Spinal cord (tissue), 10 donors: ENCODE measurements around the gene PARP11. TPM values are rescaled to one million over a fixed set of nuclear protein-coding genes. Genes with fewer than 3 reads are reported as not detected.

Experiments used
- DNase-seq, 6 donors: peaks; one replicate each; pipeline versions ENCODE4 v3.0.0 to v3.0.0-alpha.2; 2013 to 2015; ENCODE audit warnings: low spot score in 6 of 6, low read depth in 4 of 6
- H3K27ac ChIP-seq: one replicate; pipeline ENCODE4 v1.5.1; 2013; ENCODE audit warnings: low read depth, low read length, control low read depth
- H3K27me3 ChIP-seq: one replicate; pipeline ENCODE4 v1.6.1; 2013; ENCODE audit warnings: low read length; ENCODE audit not compliant: control insufficient read depth, insufficient read depth
- H3K36me3 ChIP-seq: one replicate; pipeline ENCODE4 v1.6.1; 2013; ENCODE audit warnings: low read length; ENCODE audit not compliant: control insufficient read depth, insufficient read depth
- H3K4me1 ChIP-seq: one replicate; pipeline ENCODE4 v1.6.1; 2013; ENCODE audit warnings: low read length; ENCODE audit not compliant: control insufficient read depth, insufficient read depth
- H3K4me3 ChIP-seq: one replicate; pipeline ENCODE4 v1.5.1; 2013; ENCODE audit warnings: low read depth, low read length, control low read depth
- H3K9me3 ChIP-seq: one replicate; pipeline ENCODE4 v1.6.1; 2013; ENCODE audit warnings: low read length; ENCODE audit not compliant: control insufficient read depth, insufficient read depth
- WGBS: methylation state at CpG from one replicate; pipeline ENCODE4 v1.1.5; 2013; ENCODE audit warnings: missing lambda C conversion rate; ENCODE audit not compliant: insufficient coverage; 5-methylcytosine and 5-hydroxymethylcytosine counted together
- long read RNA-seq, 4 donors: transcript quantifications; one replicate each; lab custom pipeline, GENCODE V29; 2026
- polyA plus RNA-seq, 2 donors: library from polyadenylated mRNA; unstranded; fragments of 120-200 nt; gene quantifications; one replicate each; pipeline ENCODE4 v1.2.1, GENCODE V29; 2013; ENCODE audit not compliant: insufficient read length in 2 of 2
- total RNA-seq, 2 donors: library from RNA; depleted of rRNA in 1 of 2; stranded (reverse); fragments of 120-200 nt in 1 of 2; fragments of >200 nt in 1 of 2; gene quantifications; one replicate each; pipeline versions ENCODE4 v1.2.3 to v1.2.4, GENCODE V29; 2013 to 2014
- donor health status: healthy.

PARP11 gene
- total RNA-seq (10 to 100 TPM in 1 of 2 donors, 1 to 10 TPM in 1; 9.6 to 12.0 TPM), polyA plus RNA-seq (10 to 100 TPM; 10.1 to 11.2 TPM)
- long read RNA-seq, donor 1, full-length matches to known transcripts: 4 of 4 reads
- long read RNA-seq, donor 1, partial matches to known transcripts: 0 of 4 reads
- long read RNA-seq, donor 1, other reads (novel, unspliced or antisense): 0 of 4 reads
- long read RNA-seq, donor 2: 0 reads
- long read RNA-seq, donor 3, full-length matches to known transcripts: 5 of 5 reads
- long read RNA-seq, donor 3, partial matches to known transcripts: 0 of 5 reads
- long read RNA-seq, donor 3, other reads (novel, unspliced or antisense): 0 of 5 reads
- long read RNA-seq, donor 4, full-length matches to known transcripts: 2 of 2 reads
- long read RNA-seq, donor 4, partial matches to known transcripts: 0 of 2 reads
- long read RNA-seq, donor 4, other reads (novel, unspliced or antisense): 0 of 2 reads

DNA sequence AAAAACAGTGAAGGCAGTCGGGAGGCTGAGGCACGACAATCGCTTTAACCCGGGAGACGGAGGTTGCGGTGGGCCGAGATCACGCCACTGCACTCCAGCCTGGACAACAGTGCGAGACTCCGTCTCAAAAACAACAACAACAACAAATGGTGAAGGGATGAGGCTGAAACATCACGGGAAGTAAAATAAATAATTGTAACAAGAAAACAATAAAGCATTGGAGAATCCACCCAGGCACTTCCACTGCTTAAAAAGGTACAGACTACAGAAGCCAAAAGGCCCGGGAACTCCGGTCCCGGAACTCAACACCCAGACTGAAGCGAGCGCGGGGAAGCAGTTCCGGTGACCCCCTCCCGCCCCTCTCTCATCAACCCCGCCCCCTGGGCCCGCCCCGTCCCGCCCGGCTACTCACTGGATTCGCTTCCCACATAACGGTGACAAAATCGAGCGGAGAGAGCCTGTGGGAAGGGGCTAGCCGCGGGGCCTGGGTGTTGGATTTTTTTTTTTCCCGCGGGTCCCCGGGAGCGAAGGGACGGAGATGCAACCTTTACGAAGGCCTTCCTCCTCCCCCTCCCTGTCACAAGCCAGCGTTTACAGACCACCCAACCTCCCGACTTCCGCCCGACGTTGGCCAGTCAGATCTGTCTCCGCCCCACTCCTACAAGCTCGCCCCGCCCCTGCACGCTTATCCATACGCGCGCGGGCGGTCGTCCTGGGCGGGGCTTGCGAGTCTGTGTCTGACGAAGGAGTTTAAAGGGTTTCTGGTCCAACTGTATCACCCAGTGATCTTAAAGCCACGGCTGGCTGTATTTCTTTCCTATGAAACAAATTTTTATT lies at the start of gene PARP11:
Gene PARP11, minus strand, starts transcription at position 600 of the 837 bp plus-strand sequence. Its CDS starts 170 bp downstream, at position 430.
- peak within 1 kb of the TSS; percentile 85 for H3K4me3 ChIP-seq
- no peaks in the 10 kb centered on the region for H3K9me3 ChIP-seq
- DNase-seq: peak; percentile 91 to 99 (median 96)
- H3K36me3 ChIP-seq: no peaks in the 10 kb centered on the region
- no peaks in the 10 kb centered on the region for H3K4me1 ChIP-seq
- H3K27ac ChIP-seq: peak within 1 kb of the TSS; percentile 99
- 0% methylated on average over 30 of the region's 55 CpGs for WGBS
- H3K27me3 ChIP-seq: no peaks in the 10 kb centered on the region

DNA sequence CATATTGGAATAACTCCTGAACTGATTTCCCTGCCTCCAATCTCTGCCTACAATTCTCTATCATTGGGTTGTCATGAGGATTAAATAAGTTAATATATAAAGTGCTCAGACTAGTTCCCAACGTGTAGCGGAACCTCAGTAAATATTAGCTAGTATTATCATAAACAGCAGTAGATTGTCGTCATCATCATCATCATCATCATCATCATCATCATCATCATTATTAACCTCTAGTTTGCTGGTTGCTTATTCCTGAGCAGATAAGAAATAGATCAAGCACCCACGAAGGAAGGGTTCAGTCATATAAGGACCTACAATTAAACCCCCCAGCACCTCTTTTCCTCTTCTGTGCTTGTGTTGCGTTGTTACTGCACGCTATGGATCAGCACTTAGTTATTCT lies 48.8 kb upstream of the PARP11 start:
- 83% methylated on average over 3 of the region's 6 CpGs for WGBS
- Histone ChIP-seq H3K36me3 (no peaks in the 10 kb centered on the region), H3K27ac (no peak overlapping the region), H3K4me1 (peaks cover 29% of the 10 kb centered on the region), H3K27me3 (no peaks in the 10 kb centered on the region), H3K9me3 (no peaks in the 10 kb centered on the region), H3K4me3 (no peak overlapping the region)
- DNase-seq: no peak

GRCh38 chr12:3921526-3921925 lies 48.3 kb upstream of the PARP11 start:
- Histone ChIP-seq H3K9me3 (no peaks in the 10 kb centered on the region), H3K4me1 (peaks cover 29% of the 10 kb centered on the region), H3K4me3 (no peak overlapping the region), H3K27me3 (no peaks in the 10 kb centered on the region), H3K36me3 (no peaks in the 10 kb centered on the region), H3K27ac (no peak overlapping the region)
- 68% methylated on average over 2 of the region's 3 CpGs for WGBS
- no peak for DNase-seq

- H3K9me3 ChIP-seq: no peaks in the 10 kb centered on the region
- no peaks in the 10 kb centered on the region for H3K27me3 ChIP-seq
- no peak overlapping the region for H3K27ac ChIP-seq
- H3K36me3 ChIP-seq: no peaks in the 10 kb centered on the region
- no peak for DNase-seq
- no peak overlapping the region for H3K4me3 ChIP-seq
- 26% methylated on average over 7 of the region's 7 CpGs for WGBS
- H3K4me1 ChIP-seq: peaks cover 29% of the 10 kb centered on the region
These were observed 47.9 kb upstream of the PARP11 start for GRCh38 chr12:3921151-3921471.

DNA sequence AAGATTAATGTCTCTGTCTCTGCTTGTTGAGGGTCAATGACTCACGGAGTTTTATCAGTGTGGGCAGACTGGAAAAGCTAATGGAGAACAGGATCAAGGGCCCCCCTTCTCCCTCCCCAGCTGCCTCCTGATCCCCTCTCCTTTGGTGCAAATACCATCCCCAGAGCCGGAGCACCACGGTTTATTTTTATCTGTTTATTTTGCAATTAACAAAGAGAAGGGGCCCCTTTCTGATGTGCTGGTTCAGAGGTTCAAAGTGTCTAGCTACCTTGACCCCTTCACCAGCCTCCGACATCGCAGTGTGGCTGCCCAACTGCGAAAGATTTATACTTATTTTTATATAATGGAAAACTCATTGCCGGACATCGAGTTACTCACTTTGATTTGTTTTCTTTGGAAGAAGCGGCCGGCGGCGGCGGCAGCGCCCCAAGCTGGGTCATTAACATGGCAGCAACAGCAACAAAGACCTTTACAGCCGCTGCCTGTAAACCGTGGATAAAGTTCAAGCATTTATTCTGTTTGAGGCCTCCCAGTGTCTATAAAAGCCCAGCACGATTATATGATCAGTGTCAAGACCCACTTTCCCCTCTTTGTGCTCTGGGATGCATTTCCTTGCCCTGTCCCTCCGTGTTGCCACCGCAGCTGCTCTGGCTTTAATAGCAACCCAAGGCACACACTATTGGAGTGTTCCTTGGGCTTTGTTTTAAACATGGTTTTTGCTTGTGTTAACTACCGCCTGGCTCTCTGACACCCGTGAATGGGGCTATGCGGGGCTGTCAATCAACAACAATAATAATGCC lies 47.4 kb upstream of the PARP11 start:
- peaks cover 29% of the 10 kb centered on the region for H3K4me1 ChIP-seq
- H3K9me3 ChIP-seq: no peaks in the 10 kb centered on the region
- no peak overlapping the region for H3K27ac ChIP-seq
- 6% methylated on average over 11 of the region's 22 CpGs for WGBS
- H3K27me3 ChIP-seq: no peaks in the 10 kb centered on the region
- DNase-seq: peak in 2 of 6 donors; percentile 75 to 85
- H3K36me3 ChIP-seq: no peaks in the 10 kb centered on the region
- H3K4me3 ChIP-seq: no peak overlapping the region

DNA sequence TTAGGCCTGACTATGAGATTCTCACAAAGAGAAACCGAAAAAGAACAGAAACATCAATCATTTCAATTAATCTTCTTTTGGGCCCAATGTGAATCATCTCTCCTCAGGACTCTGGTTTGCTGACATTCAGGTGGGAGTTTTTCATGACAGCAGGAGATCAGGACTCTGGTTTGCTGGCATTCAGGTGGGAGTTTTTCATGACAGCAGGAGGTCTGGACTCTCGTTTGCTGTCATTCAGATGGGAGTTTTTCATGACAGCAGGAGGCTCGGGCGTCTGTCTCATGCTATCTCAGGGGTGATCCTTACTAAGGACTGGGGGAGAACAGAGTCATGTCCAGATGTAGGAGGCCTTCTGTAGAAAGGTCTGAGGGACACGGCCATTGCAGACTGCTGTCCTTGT lies 40.1 kb upstream of the PARP11 start:
- 67% methylated on average over 3 of the region's 5 CpGs for WGBS
- Histone ChIP-seq H3K9me3 (no peaks in the 10 kb centered on the region), H3K36me3 (no peaks in the 10 kb centered on the region), H3K27ac (no peak overlapping the region), H3K4me1 (no peaks in the 10 kb centered on the region), H3K27me3 (no peaks in the 10 kb centered on the region), H3K4me3 (no peak overlapping the region)
- DNase-seq: no peak

DNA sequence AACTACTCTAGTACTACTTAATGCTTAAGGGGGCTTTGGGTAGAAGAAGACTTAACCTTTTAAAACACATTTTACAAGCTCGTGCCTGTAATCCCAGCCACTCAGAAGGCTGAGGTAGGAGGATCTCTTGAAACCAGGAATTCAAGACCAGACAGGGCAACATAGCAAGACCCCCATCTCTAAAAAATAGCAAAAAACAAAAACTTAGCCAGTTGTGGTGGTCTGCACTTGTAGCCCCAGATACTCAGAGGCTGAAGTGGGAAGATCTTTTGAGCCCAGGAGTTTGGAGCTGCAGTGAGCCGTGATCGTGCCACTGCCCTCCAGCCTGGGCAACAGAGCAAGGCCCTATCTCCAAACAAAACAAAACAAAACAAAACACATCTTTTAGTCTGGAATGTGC lies 39.7 kb upstream of the PARP11 start:
- Histone ChIP-seq H3K27me3 (no peaks in the 10 kb centered on the region), H3K9me3 (no peaks in the 10 kb centered on the region), H3K4me1 (no peaks in the 10 kb centered on the region), H3K4me3 (no peak overlapping the region), H3K27ac (no peak overlapping the region), H3K36me3 (no peaks in the 10 kb centered on the region)
- 94% methylated on average over 2 of the region's 3 CpGs for WGBS
- DNase-seq: no peak

- no peaks in the 10 kb centered on the region for H3K9me3 ChIP-seq
- no peak for DNase-seq
- WGBS: no CpG with 5 or more reads among the region's 1 CpG
These were observed 38.2 kb upstream of the PARP11 start for GRCh38 chr12:3911409-3911808.

GRCh38 chr12:3905664-3906063 lies 32.5 kb upstream of the PARP11 start:
- no peak for DNase-seq
- Histone ChIP-seq H3K36me3 (no peaks in the 10 kb centered on the region), H3K27ac (no peak overlapping the region), H3K27me3 (no peaks in the 10 kb centered on the region), H3K9me3 (no peaks in the 10 kb centered on the region), H3K4me3 (no peak overlapping the region), H3K4me1 (no peaks in the 10 kb centered on the region)
- 92% methylated on average over 5 of the region's 5 CpGs for WGBS

More at GRCh38 chr12:3911409-3911808, 38.2 kb upstream of the PARP11 start:
- Histone ChIP-seq H3K27me3 (no peaks in the 10 kb centered on the region), H3K4me1 (no peaks in the 10 kb centered on the region), H3K27ac (no peak overlapping the region), H3K4me3 (no peak overlapping the region), H3K36me3 (no peaks in the 10 kb centered on the region)
